Coronary artery (tissue), 2 donors: ENCODE data around the gene CCDC158.

Experiments
- DNase-seq: peaks from one replicate; pipeline ENCODE4 v3.0.0-alpha.2; 2017; ENCODE audit warnings: low spot score
- H3K27ac ChIP-seq, 2 donors: fragments of 200-600 bp; sonication (generic); one replicate each; pipeline ENCODE4 v1.5.1; 2016 to 2019
- H3K4me3 ChIP-seq: fragments of 200-600 bp; sonication (generic); 2 replicates; pipeline ENCODE4 v1.5.1; 2016; ENCODE audit warnings: mild to moderate bottlenecking, moderate library complexity
- CTCF ChIP-seq: fragments of 200-600 bp; sonication (generic); IDR thresholded peaks from one replicate; pipeline ENCODE4 v1.5.1; 2019; ENCODE audit warnings: antibody characterized with exemption

Gene CCDC158

GRCh38 chr4:76272582-76272981 lies 148.4 kb downstream of the CCDC158 start:
- no peak overlapping the region for H3K4me3 ChIP-seq
- no peak overlapping the region for H3K27ac ChIP-seq
- DNase-seq, result no peak
- TF ChIP-seq CTCF, result no peak

- Histone ChIP-seq H3K27ac (no peak overlapping the region), H3K4me3 (no peak overlapping the region)
- TF ChIP-seq CTCF, result no peak
- DNase-seq, result no peak
Measured at GRCh38 chr4:76272073-76272472, 148.9 kb downstream of the CCDC158 start.

GRCh38 chr4:76271248-76271647 lies 149.7 kb downstream of the CCDC158 start:
- no peak overlapping the region for H3K27ac ChIP-seq

GRCh38 chr4:76270244-76271175 lies 150.4 kb downstream of the CCDC158 start:
- no peak overlapping the region for H3K27ac ChIP-seq
- no peak for DNase-seq
- no peak for TF ChIP-seq CTCF
- no peak overlapping the region for H3K4me3 ChIP-seq

More at GRCh38 chr4:76271248-76271647, 149.7 kb downstream of the CCDC158 start:
- no peak for DNase-seq
- no peak for TF ChIP-seq CTCF
- no peak overlapping the region for H3K4me3 ChIP-seq

- DNase-seq, result no peak
- H3K4me3 ChIP-seq, result no peak overlapping the region
- no peak overlapping the region for H3K27ac ChIP-seq
- TF ChIP-seq CTCF, result no peak
Measured at GRCh38 chr4:76267811-76268210, 153.1 kb downstream of the CCDC158 start.

GRCh38 chr4:76266627-76267026 lies 154.3 kb downstream of the CCDC158 start:
- no peak for TF ChIP-seq CTCF
- H3K4me3 ChIP-seq, result no peak overlapping the region
- H3K27ac ChIP-seq, result no peak overlapping the region
- DNase-seq, result no peak

- no peak overlapping the region for H3K27ac ChIP-seq
- TF ChIP-seq CTCF, result no peak
- H3K4me3 ChIP-seq, result no peak overlapping the region
Measured at GRCh38 chr4:76265631-76266218, 155.2 kb downstream of the CCDC158 start.

More at GRCh38 chr4:76265631-76266218, 155.2 kb downstream of the CCDC158 start:
- DNase-seq, result no peak
